NK-92 (cell line): ENCODE results near the gene HERC3.
"Not testable (repeated sequence)": the region's sequence is repeated elsewhere in the genome, so short reads cannot be mapped to it uniquely, and the experiment has no call there.

Source experiments
- DNase-seq: peaks from one replicate; lab custom pipeline; 2025; ENCODE audit not compliant: unreplicated experiment; lab: John Stamatoyannopoulos, UW

HERC3 gene

GRCh38 chr4:88606832-88607231 lies 14.6 kb downstream of the HERC3 start:
- no peak for DNase-seq

GRCh38 chr4:88609387-88609786 lies 17.1 kb downstream of the HERC3 start:
- no peak for DNase-seq

- DNase-seq = not testable (repeated sequence)
Observed at GRCh38 chr4:88609794-88610193, 17.5 kb downstream of the HERC3 start.

- DNase-seq = no peak
Observed at GRCh38 chr4:88610771-88611170, 18.5 kb downstream of the HERC3 start.

DNA sequence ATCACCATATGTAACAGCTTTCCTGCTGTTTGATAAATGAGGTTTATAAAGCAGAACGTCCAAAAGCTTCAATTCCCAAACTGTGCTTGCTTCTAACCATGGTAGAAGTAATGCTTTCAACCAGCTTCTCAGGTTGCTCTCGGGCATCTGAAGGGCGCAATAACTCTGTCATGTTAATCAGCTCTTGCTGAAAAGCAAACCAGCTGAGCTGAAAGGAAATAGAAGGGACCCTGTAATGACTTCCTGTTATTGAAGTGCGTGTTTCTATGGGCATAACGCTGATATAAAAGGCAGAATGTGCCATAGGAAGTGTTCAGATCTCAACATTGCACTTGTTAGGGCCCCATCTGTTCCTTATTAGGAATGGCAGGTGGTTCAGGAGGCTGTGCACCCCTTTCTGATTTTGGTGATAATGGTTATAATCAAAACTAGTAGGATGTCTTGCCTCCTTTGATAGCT lies 21.2 kb downstream of the HERC3 start:
- DNase-seq = no peak

- DNase-seq = no peak
Observed at GRCh38 chr4:88614058-88614457, 21.8 kb downstream of the HERC3 start.

DNA sequence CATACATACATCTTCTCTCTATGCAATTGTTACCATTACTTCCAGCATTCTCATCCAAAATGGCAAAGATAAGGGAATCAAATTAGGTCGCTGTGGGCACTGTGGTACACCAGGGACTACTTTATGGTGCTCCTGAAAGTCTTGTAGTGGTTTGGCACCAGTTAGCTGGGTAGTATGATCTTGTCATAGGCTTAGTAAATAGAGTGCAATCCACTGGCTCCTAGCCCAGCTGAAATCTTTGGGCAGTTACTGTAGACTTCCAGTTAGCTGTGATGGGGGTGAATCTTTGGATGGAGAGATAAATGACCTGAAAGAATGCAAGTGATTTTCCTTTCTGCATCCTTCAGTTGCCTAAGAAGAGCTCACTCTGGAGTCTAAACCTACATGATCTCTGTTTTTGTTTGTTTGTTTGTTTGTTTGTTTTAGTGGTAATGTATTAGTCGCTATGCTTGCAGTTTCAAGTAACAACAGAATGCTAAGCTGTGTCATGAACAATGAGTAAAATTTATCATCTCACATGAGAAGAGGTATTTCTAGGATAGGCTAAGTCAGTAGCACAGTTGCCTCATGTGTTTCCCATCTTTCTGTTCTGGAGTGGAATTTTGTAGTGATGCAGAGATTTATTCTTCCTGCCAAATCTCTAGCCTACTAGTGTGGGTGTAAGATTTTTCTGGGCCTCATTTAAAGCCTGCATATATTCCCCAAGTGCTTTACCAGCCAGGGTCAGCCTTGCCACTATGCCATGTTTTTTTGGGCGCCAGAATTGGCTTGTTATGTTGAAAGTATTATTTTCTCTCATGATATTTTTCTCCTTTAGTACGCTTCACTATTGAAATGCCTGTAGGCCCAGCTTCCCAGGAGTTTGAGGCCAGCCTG lies 24.2 kb downstream of the HERC3 start:
- DNase-seq = no peak

GRCh38 chr4:88618782-88619485 lies 26.7 kb downstream of the HERC3 start:
- DNase-seq = no peak

- no peak for DNase-seq
Observed at GRCh38 chr4:88619971-88620370, 27.7 kb downstream of the HERC3 start.

DNA sequence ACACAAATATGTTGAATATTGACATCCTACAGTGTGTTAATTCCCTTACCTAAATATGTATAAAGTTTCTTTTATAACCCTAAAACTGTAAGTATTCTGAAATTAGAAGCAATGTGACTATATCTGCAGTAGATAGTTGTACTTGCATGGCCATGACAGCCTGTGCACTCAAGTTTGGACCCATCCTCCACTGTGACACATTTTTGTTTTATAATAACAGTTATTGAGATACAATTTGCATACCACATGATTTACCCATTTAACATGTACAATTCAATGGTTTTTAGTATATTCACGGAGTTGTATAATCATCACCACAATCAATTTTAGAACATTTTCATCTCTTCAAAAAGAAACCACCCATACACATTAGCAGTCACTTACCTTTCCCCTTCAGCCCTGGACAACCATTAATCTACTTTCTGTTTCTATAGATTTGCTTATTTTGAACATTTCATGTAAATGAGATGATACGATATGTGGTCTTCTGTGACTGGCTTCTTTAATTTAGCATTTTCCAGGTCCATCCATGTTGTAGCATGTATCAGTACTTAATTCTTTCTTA lies 29.6 kb downstream of the HERC3 start:
- no peak for DNase-seq

DNA sequence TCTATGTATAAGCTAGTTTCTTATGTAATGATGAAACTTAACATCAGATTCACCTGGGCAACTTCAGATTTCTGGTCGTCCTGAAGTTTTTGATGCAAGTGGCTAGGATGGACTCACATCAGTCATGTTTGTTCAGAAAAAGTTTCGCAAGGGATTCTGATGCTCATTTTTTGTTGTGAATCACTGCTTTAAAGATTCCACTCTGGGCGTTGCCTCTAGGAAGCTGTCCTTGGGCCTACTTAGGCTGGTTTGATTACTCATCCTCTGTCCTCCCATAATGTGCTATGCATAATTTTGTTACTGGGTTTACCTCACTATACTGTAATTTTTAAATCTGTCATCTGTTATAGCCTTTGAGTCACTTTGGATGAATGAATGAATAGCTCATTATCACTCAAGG lies 30.8 kb downstream of the HERC3 start:
- DNase-seq = no peak

- no peak for DNase-seq
Observed at GRCh38 chr4:88628746-88629145, 36.5 kb downstream of the HERC3 start.

- no peak for DNase-seq
Observed at GRCh38 chr4:88629826-88630225, 37.5 kb downstream of the HERC3 start.

GRCh38 chr4:88630756-88631155 lies 38.5 kb downstream of the HERC3 start:
- no peak for DNase-seq

DNA sequence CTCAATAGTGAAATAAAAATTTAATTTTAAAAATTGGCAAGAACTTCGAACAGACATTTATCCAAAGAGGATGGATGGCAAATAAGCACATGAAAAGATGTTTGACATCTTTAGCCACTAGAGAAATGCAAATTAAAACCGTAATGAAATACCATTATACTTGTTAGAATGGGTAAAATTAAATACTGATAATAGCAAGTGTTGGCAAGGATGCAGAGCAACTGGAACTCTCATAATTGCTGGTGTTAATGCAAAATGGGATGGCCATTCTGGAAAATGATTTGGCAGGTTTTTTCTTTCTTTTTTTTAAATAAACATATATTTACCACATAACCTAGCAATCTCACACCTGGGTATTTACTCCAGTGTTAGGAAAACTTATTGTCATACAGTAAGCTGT lies 51.7 kb downstream of the HERC3 start:
- DNase-seq = no peak

- no peak for DNase-seq
Observed at GRCh38 chr4:88645994-88646393, 53.7 kb downstream of the HERC3 start.

GRCh38 chr4:88646528-88647280 lies 54.4 kb downstream of the HERC3 start:
- DNase-seq = no peak

- no peak for DNase-seq
Observed at GRCh38 chr4:88649716-88650115, 57.4 kb downstream of the HERC3 start.

DNA sequence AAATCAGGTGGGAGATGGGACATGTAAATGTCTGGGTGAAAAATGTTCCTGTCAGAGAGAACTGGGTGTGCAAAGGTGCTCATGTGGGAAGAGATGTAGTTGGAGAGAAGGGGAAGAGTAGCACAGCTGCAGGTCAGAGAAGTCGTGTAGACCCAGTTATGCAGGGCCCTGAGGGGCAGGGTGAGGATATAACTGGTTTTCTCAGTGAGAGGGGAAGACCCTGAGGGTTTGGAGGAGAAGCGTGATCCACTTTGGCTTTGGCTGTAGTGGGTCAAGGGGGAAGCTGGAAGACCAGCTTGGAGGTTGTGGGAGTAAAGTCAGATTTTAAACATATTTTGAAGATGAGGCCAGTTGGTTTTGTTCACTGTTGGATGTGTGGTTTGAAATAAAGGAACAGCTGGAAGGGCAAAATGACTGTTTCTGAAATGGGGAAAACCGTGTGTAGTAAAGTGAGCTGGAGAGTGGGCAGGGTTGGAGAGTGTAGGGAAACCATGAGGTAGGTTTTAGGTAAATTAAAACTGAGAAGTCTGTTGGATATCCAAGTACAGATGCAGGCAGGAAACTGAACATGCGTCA lies 61.2 kb downstream of the HERC3 start:
- no peak for DNase-seq

DNA sequence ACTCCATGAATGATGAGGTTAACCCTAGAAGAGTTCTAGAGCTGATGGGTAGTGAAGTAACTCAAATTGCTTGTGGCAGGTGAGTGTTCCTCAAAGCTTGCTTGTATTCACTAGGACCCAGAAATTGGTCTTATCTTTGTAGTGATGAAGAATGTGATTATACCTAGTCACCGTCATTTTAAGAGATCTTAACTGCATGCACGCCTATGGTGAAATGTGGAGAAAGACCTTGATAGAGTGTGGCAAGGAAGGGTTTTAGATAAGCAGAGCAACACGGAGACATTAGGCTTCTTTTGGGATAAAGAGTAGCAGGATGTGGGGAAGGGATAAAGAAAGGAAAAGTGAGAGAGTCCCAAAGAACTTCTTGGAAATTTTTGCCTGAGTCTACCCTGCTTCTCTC lies 62.9 kb downstream of the HERC3 start:
- no peak for DNase-seq
